UCSD-AML1 (cell line): ENCODE measurements around the gene PANX2.

Source experiments
- DNase-seq: peaks from one replicate; lab custom pipeline; 2025; ENCODE audit not compliant: unreplicated experiment; lab: John Stamatoyannopoulos, UW

Gene PANX2

GRCh38 chr22:50227579-50228215 lies 57.2 kb downstream of the PANX2 start:
- DNase-seq = no peak

GRCh38 chr22:50228366-50228765 lies 57.8 kb downstream of the PANX2 start:
- no peak for DNase-seq

GRCh38 chr22:50229370-50229769 lies 58.8 kb downstream of the PANX2 start:
- no peak for DNase-seq
